ENCODE data around the gene POMGNT2.

Gene POMGNT2

DNA sequence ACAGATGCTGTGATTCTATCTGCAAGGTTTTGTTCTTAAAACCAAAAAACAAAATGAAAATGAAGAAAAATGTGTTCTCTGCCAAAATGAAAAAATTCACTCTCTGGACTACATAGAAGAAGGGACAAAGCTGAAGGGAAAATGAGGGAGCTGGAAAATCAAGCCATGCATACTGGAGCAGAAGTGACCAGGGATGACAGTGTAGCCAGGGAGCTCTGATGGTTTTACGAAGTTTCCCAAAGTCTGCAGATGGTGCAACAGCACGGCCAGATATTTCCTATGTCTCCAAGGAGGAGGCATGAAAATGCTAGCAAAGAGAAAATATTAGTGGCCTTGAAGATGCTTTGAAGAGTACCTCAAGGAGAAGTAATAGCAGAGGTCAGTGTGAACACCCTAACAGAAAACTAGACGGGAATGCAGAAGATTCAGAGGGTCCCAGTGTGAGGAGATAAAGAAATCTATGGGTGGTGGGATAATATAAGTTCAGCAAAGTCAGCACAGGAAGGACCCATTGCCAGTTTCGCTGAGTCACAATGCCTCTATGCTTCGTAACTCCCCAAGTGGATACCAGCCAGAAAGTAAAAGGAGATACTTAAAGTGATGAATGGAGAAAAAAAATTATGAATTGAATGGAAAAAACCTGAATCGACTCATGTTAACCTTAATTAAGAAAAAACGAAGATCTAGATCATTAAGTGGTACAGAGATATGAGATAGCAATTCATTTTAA, 39.0 kb upstream of the POMGNT2 start:
- TF ChIP-seq SP1 (IDR thresholded peaks at IDR 0.05) (no peak), ARNT (IDR thresholded peaks at IDR 0.05) (no peak)
- no peak for DNase-seq (ENCODE audit: extremely low spot score)
- POLR2A ChIA-PET = no interaction called here
- CTCF ChIA-PET = no interaction called here

DNA sequence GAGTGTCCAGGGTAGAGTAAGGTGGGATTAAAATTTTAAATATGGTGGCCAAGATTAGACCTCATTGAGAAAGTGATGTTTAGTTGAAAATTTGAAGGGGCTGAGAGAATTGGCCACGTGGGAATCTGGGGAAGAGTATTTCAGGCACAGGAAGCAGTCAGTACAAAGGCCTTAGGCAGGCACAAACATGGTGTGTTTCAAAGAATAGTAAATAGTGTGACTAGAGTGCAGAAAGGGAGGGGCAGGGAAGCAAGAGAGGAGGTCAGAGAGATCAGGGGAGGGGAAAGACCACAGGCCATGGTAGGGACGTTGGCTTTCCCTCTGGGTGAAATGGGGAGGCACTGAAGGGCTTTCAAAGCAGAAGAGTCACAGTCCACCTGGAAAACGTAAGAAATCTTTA, 36.6 kb upstream of the POMGNT2 start:
- ChIA-PET CTCF (no interaction called here), POLR2A (no interaction called here)
- DNase-seq (ENCODE audit: extremely low spot score) = no peak
- TF ChIP-seq LEF1 (IDR thresholded peaks at IDR 0.05; ENCODE audit: borderline replicate concordance) (no peak), BHLHE40 (IDR thresholded peaks at IDR 0.05; ENCODE audit: borderline replicate concordance) (no peak), SUZ12 (IDR thresholded peaks at IDR 0.05) (no peak), ARNT (IDR thresholded peaks at IDR 0.05) (no peak), FOXM1 (IDR thresholded peaks at IDR 0.05; ENCODE audit: borderline replicate concordance) (no peak)

DNA sequence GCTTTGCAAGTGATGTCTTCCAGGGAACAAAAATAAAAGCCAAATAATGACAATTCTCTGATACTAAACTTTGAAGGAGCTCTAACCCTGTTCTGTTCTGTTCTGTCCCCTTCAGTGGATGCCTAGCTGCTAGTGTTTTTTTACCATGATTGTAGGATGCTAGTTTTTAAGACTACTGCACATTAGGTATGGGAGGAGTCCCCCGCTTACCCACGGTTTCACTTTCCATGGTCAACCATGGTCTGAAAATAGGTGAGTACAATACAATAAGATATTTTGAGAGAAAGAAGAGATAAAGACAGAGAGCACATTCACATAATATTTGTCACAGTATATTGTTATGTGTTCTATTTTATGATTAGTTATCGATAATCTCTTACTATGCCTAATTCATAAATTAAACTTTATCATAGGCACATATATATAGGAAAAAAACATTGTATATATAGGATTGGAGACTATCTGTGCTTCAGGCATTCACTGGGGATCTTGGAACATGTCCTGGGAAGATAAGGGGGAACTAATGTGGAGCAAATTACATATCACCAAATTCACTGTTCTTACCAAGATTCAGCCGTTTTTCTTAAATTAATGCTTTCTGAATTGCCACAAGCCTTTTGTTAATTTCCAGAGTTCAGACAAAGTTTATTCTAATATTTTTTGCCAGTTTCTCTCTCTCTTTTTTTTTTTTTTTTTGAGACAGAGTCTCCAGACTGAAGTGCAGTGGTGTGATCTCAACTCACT, 32.8 kb upstream of the POMGNT2 start:
- TF ChIP-seq ZNF384 (IDR thresholded peaks at IDR 0.05) (no peak), FOXM1 (IDR thresholded peaks at IDR 0.05; ENCODE audit: borderline replicate concordance) (no peak), NFRKB (IDR thresholded peaks at IDR 0.05) (no peak), SUZ12 (IDR thresholded peaks at IDR 0.05) (no peak), ELF4 (IDR thresholded peaks at IDR 0.05) (no peak), HDGF (IDR thresholded peaks at IDR 0.05; ENCODE audit: borderline replicate concordance) (no peak), SP1 (IDR thresholded peaks at IDR 0.05) (no peak), FOXK2 (IDR thresholded peaks at IDR 0.05) (no peak), FOXA1 (IDR thresholded peaks at IDR 0.05) (no peak), ARNT (IDR thresholded peaks at IDR 0.05) (no peak)
- CTCF ChIA-PET = interaction anchor here (0.7 kb wide), 1 partner anchor 26 kb away, joined by 3 read pairs; no protein-coding TSS in a partner anchor
- no peak for DNase-seq (ENCODE audit: extremely low spot score)
- POLR2A ChIA-PET = no interaction called here

DNA sequence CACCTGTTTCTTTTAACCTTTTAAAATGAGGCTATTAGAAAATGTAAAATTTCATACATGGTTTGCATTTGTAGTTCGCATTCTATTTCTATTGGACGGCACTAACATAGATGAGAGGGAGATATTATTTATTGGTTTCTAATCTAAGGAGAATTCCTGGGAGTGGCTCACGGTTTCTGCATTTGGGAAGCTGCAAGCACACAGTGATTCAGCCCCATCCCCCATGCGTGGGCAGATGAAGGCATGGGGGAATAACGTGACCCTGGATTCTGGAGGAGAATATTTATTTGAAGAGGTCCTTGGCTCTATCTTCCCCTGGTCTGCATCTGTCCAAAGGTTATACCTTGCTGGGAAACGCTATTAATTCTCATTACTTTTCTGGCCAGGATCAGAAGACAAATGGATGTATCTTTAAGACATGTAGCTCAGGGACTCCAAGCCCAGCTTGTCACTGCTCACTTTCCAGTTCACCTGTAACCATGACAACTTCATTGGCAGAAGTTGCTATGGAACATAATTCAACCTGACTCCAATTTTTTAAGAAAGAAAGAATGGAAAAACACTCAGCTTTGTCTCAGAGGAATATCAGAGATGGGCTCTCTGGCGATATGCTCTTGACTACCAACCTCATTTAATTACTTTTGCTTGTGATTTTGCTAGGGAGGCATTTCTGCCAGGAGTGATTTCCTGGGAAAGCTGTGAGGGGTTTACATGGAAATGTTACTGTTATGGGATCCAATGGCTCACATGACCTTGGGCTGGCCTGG, 27.2 kb upstream of the POMGNT2 start:
- ChIA-PET CTCF (no interaction called here), POLR2A (no interaction called here)
- no peak for DNase-seq (ENCODE audit: extremely low spot score)
- TF ChIP-seq ELF4 (IDR thresholded peaks at IDR 0.05) = no peak
- TF ChIP-seq L3MBTL2 (conservative IDR thresholded peaks at IDR 0.05) = no peak
- no peak for TF ChIP-seq SUZ12 (IDR thresholded peaks at IDR 0.05)

DNA sequence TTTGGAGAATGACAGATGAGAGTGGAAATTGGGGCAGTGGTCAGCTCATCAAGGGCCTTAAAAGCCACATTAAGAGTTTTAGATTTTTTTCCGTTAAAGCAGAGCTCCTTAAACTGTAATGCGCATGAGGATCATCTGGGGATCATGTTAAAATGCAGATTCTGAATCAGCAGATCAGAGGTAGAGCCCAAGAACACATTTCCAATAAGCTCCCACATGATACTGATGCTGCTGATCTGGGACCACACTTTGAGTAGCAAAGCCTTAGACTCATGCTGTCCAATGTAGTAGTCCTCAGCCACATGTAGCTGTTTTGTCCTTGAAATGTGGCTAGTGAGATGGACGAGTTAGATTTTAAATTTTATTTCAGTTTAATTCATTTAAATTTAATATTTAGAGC, 26.3 kb upstream of the POMGNT2 start:
- ChIA-PET POLR2A (no interaction called here), CTCF (no interaction called here)
- no peak for DNase-seq (ENCODE audit: extremely low spot score)
- TF ChIP-seq, protein P1, sequence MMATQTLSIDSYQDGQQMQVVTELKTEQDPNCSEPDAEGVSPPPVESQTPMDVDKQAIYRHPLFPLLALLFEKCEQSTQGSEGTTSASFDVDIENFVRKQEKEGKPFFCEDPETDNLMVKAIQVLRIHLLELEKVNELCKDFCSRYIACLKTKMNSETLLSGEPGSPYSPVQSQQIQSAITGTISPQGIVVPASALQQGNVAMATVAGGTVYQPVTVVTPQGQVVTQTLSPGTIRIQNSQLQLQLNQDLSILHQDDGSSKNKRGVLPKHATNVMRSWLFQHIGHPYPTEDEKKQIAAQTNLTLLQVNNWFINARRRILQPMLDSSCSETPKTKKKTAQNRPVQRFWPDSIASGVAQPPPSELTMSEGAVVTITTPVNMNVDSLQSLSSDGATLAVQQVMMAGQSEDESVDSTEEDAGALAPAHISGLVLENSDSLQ (IDR thresholded peaks at IDR 0.05) = no peak
- TF ChIP-seq HDGF (IDR thresholded peaks at IDR 0.05; ENCODE audit: borderline replicate concordance) (no peak), ARNT (IDR thresholded peaks at IDR 0.05) (no peak), CTBP1 (IDR thresholded peaks at IDR 0.05; ENCODE audit: borderline replicate concordance) (no peak), SUZ12 (IDR thresholded peaks at IDR 0.05) (no peak), TARDBP (IDR thresholded peaks at IDR 0.05) (no peak)

DNA sequence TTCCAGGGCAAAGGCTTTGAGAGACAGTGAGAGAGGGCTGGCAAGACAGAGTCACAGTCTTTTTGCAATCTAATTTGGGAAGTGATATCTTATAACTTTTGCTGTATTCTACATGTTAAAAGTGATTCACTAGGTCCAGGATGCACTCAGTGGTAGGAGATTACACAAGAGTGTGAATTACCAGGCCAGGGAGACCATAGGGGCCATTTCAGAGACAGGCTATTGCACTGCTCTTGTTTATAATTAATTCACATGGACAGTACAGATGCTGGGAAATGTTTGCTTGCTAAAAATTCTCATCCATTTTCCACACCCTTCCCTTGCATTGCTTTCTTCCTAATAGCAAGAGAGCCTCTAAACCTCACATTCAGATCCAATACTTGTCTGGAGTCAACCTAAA, 22.6 kb upstream of the POMGNT2 start:
- CTCF ChIA-PET = no interaction called here
- POLR2A ChIA-PET = no interaction called here
- TF ChIP-seq FOXA1 (IDR thresholded peaks at IDR 0.05) (no peak), CTBP1 (IDR thresholded peaks at IDR 0.05; ENCODE audit: borderline replicate concordance) (no peak), ELF4 (IDR thresholded peaks at IDR 0.05) (no peak), SP1 (IDR thresholded peaks at IDR 0.05) (no peak), NFRKB (IDR thresholded peaks at IDR 0.05) (no peak), FOXK2 (IDR thresholded peaks at IDR 0.05) (no peak), ZNF384 (IDR thresholded peaks at IDR 0.05) (no peak), HDGF (IDR thresholded peaks at IDR 0.05; ENCODE audit: borderline replicate concordance) (no peak), TARDBP (IDR thresholded peaks at IDR 0.05) (no peak)
- TF ChIP-seq, protein P1 (IDR thresholded peaks at IDR 0.05) = no peak
- no peak for DNase-seq (ENCODE audit: extremely low spot score)

DNA sequence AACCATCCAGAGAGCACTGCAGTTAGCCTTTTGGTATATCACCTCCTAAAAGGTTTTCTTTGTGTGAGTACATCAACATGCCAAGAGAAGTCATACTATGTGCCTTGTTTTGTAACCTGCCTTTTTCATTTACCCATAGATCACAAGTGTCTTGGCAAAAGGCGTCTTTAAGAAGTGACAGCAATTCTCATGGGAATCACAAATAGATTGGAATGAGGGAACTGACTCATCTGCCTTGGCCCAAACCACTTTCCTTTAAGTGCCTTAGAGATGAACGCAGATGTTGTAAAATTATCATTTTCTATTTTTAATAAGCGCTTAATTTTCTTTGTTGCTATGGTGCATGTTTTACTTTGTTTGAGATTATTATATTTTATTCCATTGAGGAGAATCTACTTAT, 20.7 kb upstream of the POMGNT2 start:
- POLR2A ChIA-PET = no interaction called here
- DNase-seq (ENCODE audit: extremely low spot score) = no peak
- CTCF ChIA-PET = no interaction called here
- TF ChIP-seq FOXK2 (IDR thresholded peaks at IDR 0.05) (no peak), TARDBP (IDR thresholded peaks at IDR 0.05) (no peak), FOXA1 (IDR thresholded peaks at IDR 0.05) (no peak), NFRKB (IDR thresholded peaks at IDR 0.05) (no peak), SUZ12 (IDR thresholded peaks at IDR 0.05) (no peak), ARNT (IDR thresholded peaks at IDR 0.05) (no peak), ELF4 (IDR thresholded peaks at IDR 0.05) (no peak), ZNF384 (IDR thresholded peaks at IDR 0.05) (no peak), BHLHE40 (IDR thresholded peaks at IDR 0.05; ENCODE audit: borderline replicate concordance) (no peak), LEF1 (IDR thresholded peaks at IDR 0.05; ENCODE audit: borderline replicate concordance) (no peak), CTBP1 (IDR thresholded peaks at IDR 0.05; ENCODE audit: borderline replicate concordance) (no peak), L3MBTL2 (conservative IDR thresholded peaks at IDR 0.05) (no peak), FOXM1 (IDR thresholded peaks at IDR 0.05; ENCODE audit: borderline replicate concordance) (no peak), HDGF (IDR thresholded peaks at IDR 0.05; ENCODE audit: borderline replicate concordance) (no peak)
- TF ChIP-seq, protein P1 (IDR thresholded peaks at IDR 0.05) = no peak

Data from HEK293T (cell line).